GM18870 (cell line): ENCODE results near the gene SLC6A2.
"Not testable (repeated sequence)": the region's sequence is repeated elsewhere in the genome, so short reads cannot be mapped to it uniquely, and the experiment has no call there.

Experiments
- ATAC-seq: cut with Tn5 transposase; IDR thresholded peaks from one replicate; pipeline ENCODE4 v1.9.1; 2021; ENCODE audit warnings: moderate library complexity; ENCODE audit not compliant: unreplicated experiment

Gene SLC6A2

GRCh38 chr16:55655897-55656681 lies at the start of gene SLC6A2:
Gene SLC6A2, plus strand, starts transcription at chr16:55655988. Its CDS starts 707 bp downstream, at chr16:55656695.
- no peak for ATAC-seq

- no peak for ATAC-seq
Observed at GRCh38 chr16:55613613-55614335, 42.0 kb upstream of the SLC6A2 start.

- no peak for ATAC-seq
Observed at GRCh38 chr16:55615071-55615470, 40.7 kb upstream of the SLC6A2 start.

GRCh38 chr16:55615670-55616069 lies 40.1 kb upstream of the SLC6A2 start:
- not testable (repeated sequence) for ATAC-seq

- ATAC-seq: no peak
Observed at GRCh38 chr16:55621771-55622170, 34.0 kb upstream of the SLC6A2 start.

- ATAC-seq: no peak
Observed at GRCh38 chr16:55622272-55622671, 33.5 kb upstream of the SLC6A2 start.

- ATAC-seq: no peak
Observed at GRCh38 chr16:55622930-55623561, 32.7 kb upstream of the SLC6A2 start.

- ATAC-seq: no peak
Observed at GRCh38 chr16:55623640-55624039, 32.1 kb upstream of the SLC6A2 start.

GRCh38 chr16:55624696-55625095 lies 31.1 kb upstream of the SLC6A2 start:
- no peak for ATAC-seq

- no peak for ATAC-seq
Observed at GRCh38 chr16:55625843-55626242, 29.9 kb upstream of the SLC6A2 start.

- ATAC-seq: no peak
Observed at GRCh38 chr16:55628306-55628968, 27.4 kb upstream of the SLC6A2 start.

- ATAC-seq: no peak
Observed at GRCh38 chr16:55630774-55631173, 25.0 kb upstream of the SLC6A2 start.

- ATAC-seq: no peak
Observed at GRCh38 chr16:55632259-55632658, 23.5 kb upstream of the SLC6A2 start.

GRCh38 chr16:55634193-55634592 lies 21.6 kb upstream of the SLC6A2 start:
- ATAC-seq: no peak

GRCh38 chr16:55638256-55638655 lies 17.5 kb upstream of the SLC6A2 start:
- ATAC-seq: no peak

GRCh38 chr16:55640701-55641327 lies 15.0 kb upstream of the SLC6A2 start:
- no peak for ATAC-seq

- ATAC-seq: no peak
Observed at GRCh38 chr16:55641430-55642056, 14.2 kb upstream of the SLC6A2 start.

- no peak for ATAC-seq
Observed at GRCh38 chr16:55642611-55643010, 13.2 kb upstream of the SLC6A2 start.

- no peak for ATAC-seq
Observed at GRCh38 chr16:55643161-55643970, 12.4 kb upstream of the SLC6A2 start.

GRCh38 chr16:55645986-55646385 lies 9.8 kb upstream of the SLC6A2 start:
- ATAC-seq: no peak
